UCSD-AML1 (cell line): ENCODE measurements around the gene SLC39A10.
"Not testable (repeated sequence)": the region's sequence is repeated elsewhere in the genome, so short reads cannot be mapped to it uniquely, and the experiment has no call there.

Experiments
- DNase-seq: peaks from one replicate; lab custom pipeline; 2025; ENCODE audit not compliant: unreplicated experiment; lab: John Stamatoyannopoulos, UW

The SLC39A10 gene

GRCh38 chr2:195656859-195657633 lies at the start of gene SLC39A10:
Gene SLC39A10 (plus strand): TSS chr2:195657226. CDS start chr2:195680043, 22,817 bp downstream.
- peak; percentile 98 for DNase-seq

DNA sequence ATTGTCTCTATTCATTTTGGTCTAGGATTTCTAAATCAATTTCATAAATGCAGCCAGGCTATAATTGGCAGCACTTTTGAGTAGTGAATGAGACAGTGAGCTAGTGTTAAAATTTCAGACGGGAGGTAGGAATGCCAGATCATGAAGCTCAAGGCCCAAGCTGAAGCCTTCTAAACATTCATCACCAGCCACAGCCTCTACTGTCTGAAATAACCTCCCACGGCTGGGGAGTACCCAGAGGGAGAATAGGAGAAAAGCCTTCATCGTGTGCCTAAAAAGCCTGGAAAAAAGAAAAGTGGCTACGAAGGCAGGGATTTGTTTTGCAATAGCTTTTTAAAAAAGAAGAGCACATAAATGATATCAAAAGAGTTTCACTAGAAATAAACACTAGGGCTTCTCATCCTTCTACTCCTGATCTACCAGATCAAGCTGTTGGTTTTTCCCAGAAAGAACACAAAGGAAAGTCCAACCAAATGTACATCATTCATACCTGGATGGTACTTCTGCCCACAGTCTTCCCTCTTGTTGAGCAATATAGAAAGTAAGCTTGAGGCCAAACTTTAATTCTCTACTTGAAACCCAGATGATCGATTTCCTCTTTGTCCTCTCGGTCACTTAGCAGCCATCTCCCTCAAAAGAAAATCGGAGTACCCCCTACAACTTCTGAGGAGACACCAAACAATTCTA lies 48.1 kb upstream of the SLC39A10 start:
- DNase-seq, result no peak

DNA sequence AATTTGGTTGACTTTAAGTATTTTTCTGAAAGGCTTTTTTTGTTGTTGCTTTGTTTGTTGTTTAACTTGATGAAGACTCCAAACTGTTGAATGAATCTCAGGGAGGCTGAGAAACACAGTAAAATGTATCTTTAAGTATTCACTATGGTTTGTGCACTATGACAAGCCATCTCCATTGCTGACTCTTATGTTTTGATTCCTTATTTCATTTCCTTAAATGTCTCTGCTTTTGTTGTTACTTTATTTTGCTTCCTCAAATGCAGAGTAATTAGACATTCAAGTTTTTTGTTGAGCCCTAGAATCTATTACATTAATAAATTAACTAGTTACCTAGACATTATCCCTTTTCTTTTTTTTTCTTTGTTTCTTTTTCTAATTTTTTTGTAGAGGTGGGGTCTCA lies 46.3 kb upstream of the SLC39A10 start:
- DNase-seq, result no peak

DNA sequence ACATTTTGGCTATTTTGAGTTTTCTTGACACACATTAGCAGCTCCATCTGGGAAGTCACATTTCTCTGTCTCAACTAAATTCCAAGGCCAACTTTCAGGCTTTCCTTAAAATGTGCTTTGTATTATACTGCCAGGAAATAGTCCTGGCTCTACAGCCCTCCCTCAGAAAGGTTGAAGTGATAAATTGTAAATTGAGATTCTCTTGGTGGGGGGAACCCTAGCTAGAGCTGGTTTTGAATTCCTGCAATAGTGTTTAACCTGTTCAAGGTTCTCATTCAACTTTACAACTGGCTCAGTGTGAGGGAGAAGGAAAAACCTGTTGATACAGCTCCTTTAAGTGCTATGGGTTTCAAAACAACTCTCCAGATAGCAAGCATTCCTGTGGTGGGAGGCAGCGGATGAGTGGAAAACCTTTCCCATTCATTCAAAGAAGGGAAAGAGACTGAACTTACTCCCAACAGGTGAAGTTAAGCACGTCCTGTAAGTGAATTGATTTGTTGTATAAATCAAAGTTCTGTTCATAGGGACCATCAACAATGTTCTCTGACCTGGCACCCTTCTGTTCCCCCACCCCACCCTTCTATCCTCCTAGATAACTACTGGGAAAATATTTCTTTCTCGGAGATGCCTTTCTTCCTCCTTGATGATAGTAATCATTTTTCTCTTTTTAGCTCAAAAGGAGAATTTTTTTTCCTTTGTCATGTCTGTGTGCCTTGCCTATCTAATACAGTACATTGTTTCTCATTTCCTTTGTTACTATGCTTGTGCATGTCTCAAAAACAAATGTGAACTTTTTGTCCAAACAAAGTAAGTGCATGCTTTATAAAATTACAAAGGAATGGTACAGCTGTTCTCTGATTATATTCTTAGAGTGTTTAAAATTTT lies 44.2 kb upstream of the SLC39A10 start:
- DNase-seq, result no peak

DNA sequence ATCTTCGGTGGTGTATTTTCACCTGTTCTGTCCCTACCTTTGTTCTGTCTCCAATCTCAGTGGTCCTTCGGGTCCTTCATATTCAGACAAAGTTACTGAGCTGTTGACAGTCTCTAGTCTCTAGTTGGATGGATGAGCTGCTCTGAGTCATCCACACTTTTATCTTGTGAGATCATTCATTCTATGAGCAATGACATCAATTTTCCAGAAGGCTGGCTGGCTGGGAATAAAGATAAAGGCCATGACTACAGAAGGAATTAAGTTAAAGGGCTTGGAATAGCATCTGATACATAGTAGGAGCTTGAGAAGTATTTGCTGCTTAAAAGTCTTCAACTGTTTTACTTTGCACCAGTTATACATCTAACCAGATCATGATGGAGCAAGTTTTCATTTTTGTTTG lies 43.1 kb upstream of the SLC39A10 start:
- no peak for DNase-seq

DNA sequence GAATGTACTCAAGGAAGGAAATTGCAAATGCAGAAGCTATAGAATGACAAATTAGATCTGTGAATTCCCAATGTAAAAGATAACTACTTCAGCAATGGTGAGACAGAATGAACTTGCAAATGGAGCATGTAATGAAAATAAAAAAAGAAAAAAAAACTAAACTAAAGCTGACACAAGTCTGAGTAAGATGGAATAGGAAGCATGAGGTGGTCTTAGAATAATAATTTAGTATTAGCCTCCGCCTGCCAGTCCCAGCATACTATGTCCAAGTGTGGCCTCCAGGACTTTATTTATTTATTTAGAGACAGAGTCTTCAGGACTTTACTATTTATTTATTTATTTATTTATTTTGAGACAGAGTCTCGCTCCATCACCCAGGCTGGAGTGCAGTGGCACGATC lies 37.4 kb upstream of the SLC39A10 start:
- DNase-seq, result no peak

DNA sequence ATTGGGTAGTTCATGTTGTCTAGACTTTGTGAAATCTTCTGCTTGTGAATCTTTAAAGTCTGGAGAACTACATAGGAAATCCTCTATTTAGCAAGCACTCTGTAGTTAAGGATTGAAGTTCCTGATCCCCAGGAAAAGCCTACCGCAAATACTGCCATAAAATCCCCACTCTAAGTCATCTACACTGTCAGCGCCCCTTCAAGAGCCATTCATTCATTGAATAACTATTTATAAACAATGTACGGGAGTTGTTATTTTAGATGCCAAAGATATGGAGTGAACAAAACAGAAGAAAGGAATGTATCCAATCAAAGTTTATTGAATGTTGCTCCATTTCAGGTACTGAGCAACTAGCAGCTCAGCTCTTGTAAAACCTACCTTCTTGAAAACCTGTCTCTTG lies 36.5 kb upstream of the SLC39A10 start:
- no peak for DNase-seq

- no peak for DNase-seq
These were observed 34.1 kb upstream of the SLC39A10 start for GRCh38 chr2:195622966-195623365.

GRCh38 chr2:195626507-195626906 lies 30.5 kb upstream of the SLC39A10 start:
- DNase-seq, result no peak

- DNase-seq, result no peak
These were observed 28.4 kb upstream of the SLC39A10 start for GRCh38 chr2:195628666-195629065.

DNA sequence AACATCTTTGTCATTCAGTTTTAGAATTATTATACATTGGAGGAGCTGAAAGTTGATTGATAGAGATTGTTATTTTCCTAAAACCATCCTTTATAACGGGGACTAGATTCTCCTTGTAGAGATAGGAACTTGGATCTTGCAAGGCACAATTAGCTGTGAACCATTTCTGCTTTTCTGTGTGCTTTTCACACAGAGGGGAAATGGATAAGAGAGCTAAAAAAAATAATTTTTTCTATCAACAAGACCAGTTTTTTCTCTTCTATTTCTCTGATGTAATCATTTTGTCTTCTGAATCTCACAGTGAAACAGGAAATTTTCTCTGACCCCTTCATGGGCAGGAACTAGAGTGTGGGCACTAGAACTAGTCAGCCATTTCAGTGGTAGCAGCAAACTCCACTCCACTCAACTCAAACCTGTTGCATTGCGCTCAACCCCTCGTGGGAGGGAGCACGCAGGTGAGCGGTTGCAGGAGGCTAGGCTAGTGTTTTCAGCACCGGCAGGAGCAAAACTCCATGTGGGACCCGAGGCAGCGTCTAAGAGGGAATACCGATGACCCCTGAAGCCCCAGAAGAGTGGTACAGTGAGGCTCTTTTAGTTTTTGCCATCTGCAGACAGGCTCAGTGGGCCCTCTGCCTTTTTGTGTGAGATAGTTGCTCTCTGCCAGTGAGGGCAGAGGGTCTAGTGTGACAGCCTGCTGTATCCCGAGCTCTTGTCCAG lies 24.0 kb upstream of the SLC39A10 start:
- DNase-seq, result no peak

DNA sequence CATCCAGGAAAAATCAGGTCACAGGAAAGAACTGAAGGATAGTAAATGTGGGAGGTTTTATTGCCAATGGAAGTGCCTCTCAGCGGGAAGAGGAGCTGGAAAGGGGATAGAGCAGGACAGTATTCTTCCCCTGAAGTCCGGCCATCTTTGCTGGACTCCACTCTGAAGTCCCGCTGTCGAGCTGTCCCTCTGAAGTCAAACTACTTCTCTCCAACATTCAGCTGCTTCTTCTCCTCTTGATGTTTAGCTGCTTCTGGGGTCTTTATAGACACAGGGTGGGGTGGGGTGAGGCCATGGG lies 23.5 kb upstream of the SLC39A10 start:
- DNase-seq, result no peak

DNA sequence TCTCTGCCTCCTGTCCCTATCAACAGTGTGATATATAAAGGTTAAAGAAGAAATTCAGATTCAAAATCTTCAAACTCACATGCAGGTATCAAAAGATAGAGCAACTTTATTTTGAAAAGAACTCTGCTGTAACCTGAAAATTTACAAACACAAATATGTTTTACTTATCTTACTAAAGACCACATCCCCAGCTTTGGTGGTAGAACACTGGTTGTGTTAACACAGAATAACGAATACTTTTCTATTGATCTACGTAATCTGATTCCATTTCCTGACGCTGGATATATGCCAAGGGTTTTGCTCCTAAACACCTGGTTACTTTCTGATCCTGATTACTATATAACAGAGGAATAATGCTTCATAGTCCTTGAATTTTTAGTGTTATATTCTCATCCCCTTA lies 23.1 kb upstream of the SLC39A10 start:
- DNase-seq, result no peak

GRCh38 chr2:195636890-195637289 lies 20.1 kb upstream of the SLC39A10 start:
- no peak for DNase-seq

DNA sequence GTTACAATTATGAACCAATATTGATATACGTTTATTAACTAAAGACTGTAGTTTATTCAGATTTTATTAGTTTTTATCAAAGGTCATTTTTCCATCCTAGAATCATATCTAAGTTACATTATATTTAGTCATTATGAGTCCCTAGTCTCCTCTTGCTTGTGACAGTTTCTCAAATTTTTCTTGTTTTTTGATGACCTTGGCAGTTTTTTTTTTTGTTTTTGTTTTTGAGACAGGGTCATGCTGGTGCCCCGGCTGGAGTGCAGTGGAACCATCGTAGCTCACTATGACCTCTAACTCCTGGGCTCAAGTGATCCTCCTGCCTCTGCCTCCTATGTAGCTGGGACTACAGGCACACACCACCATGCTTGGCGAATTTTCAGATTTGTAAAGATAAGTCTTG lies 18.3 kb upstream of the SLC39A10 start:
- no peak for DNase-seq

DNA sequence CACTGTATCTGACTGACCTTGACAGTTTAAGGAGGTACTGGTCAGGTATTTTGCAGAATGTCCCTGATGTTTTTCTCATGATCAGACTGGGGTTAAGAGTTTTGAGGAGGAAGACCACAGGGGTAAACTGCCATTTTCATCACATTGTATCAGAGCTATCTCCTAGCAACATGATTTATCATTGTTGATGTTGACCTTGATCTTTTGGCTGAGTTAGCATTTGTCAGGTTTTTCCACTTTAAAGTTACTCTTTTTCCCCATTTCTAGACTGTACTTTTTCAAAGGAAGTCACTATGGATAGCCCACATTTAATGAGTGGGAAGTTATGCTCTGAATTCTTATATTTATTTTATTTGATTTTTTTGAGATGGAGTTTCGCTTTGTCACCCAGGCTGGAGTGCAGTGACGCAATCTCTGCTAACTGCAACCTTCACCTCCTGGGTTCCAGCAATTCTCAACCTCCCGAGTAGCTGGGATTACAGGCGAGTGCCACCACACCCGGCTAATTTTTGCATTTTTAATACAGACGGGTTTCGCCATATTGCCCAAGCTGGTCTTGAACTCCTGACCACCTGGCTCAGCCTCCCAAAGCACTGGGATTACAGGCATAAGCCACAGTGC lies 17.7 kb upstream of the SLC39A10 start:
- no peak for DNase-seq

GRCh38 chr2:195639959-195640358 lies 17.1 kb upstream of the SLC39A10 start:
- no peak for DNase-seq

- DNase-seq, result no peak
These were observed 14.9 kb upstream of the SLC39A10 start for GRCh38 chr2:195642027-195642678.

DNA sequence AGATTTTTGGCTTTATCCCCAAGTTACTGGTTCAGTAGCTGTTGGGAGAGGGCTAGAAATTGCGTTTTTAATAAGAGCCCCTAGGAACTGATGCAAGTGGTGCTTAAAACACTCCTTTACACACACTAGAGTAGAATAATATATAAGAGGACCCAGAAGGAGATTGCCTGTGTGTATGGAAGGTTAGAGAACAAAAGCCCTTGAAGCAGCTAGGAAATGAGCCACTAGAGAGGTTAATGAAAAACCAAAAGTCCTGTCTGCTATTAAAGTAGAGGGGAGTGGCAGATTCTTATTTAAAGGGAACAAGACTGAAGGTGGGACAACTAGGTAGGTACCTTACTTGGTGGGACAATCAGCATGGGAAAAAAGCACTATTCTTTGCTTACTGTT lies 14.4 kb upstream of the SLC39A10 start:
- DNase-seq, result no peak

GRCh38 chr2:195644708-195645107 lies 12.3 kb upstream of the SLC39A10 start:
- DNase-seq, result not testable (repeated sequence)
